SK-N-SH treated with all-trans-retinoic acid at 6 μM for 48 hours (cell line): ENCODE results near the gene SOAT2.

ENCODE experiments used
- CREB5 ChIP-seq: fragments of 250-450 bp; sonication (Bioruptor Pico); IDR thresholded peaks from 2 replicates; pipeline ENCODE4 v1.5.1; 2020; ENCODE audit warnings: low read depth, mild to moderate bottlenecking, moderate library complexity
- TCF4 ChIP-seq: fragments of 250-450 bp; sonication (Bioruptor Pico); IDR thresholded peaks from 2 replicates; pipeline ENCODE4 v1.8.0; 2021; ENCODE audit warnings: mild to moderate bottlenecking, moderate library complexity, borderline replicate concordance
- ZC3H10 ChIP-seq: fragments of 250-450 bp; sonication (Bioruptor Pico); IDR thresholded peaks from 2 replicates; pipeline ENCODE4 v1.5.1; 2021; ENCODE audit warnings: mild to moderate bottlenecking, moderate library complexity
- ZNF8 ChIP-seq: fragments of 450-650 bp; formaldehyde crosslinking; IDR thresholded peaks from 2 replicates; pipeline ENCODE4 v1.5.0; 2020; ENCODE audit warnings: mild to moderate bottlenecking, moderate library complexity
- TF ChIP-seq, protein P1 (sequence below): fragments of 250-450 bp; sonication (Bioruptor Pico); IDR thresholded peaks from 2 replicates; pipeline ENCODE4 v1.8.0; 2020; ENCODE audit warnings: mild to moderate bottlenecking, moderate library complexity, borderline replicate concordance

GRCh38 chr12:53091756-53092155, 11.5 kb upstream of the SOAT2 start:
- TF ChIP-seq CREB5 (no peak), ZNF8 (CRISPR knock-in tag) (no peak), TCF4 (CRISPR knock-in tag) (no peak), ZC3H10 (CRISPR knock-in tag) (no peak)
- TF ChIP-seq, protein P1, sequence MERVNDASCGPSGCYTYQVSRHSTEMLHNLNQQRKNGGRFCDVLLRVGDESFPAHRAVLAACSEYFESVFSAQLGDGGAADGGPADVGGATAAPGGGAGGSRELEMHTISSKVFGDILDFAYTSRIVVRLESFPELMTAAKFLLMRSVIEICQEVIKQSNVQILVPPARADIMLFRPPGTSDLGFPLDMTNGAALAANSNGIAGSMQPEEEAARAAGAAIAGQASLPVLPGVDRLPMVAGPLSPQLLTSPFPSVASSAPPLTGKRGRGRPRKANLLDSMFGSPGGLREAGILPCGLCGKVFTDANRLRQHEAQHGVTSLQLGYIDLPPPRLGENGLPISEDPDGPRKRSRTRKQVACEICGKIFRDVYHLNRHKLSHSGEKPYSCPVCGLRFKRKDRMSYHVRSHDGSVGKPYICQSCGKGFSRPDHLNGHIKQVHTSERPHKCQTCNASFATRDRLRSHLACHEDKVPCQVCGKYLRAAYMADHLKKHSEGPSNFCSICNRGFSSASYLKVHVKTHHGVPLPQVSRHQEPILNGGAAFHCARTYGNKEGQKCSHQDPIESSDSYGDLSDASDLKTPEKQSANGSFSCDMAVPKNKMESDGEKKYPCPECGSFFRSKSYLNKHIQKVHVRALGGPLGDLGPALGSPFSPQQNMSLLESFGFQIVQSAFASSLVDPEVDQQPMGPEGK (CRISPR knock-in tag): no peak
